DLD1 (cell line): Measurements from ENCODE around the gene RHOH.
"Not testable (repeated sequence)": the region's sequence is repeated elsewhere in the genome, so short reads cannot be mapped to it uniquely, and the experiment has no call there.

Experiments
- in situ Hi-C: cut with HindIII; loops from 2 replicates; pipeline ENCODE4 v1.10.0; 2017; ENCODE audit warnings: low sequenced_read_pairs

RHOH gene

GRCh38 chr4:40256817-40257216, 60.0 kb downstream of the RHOH start:
- in situ Hi-C loops = no loop called here

- in situ Hi-C loops = no loop called here
Measured at GRCh38 chr4:40258627-40259026, 61.8 kb downstream of the RHOH start.

GRCh38 chr4:40261231-40262076, 64.6 kb downstream of the RHOH start:
- in situ Hi-C loops = no loop called here

- in situ Hi-C loops = no loop called here
Measured at GRCh38 chr4:40262077-40262528, 65.3 kb downstream of the RHOH start.

GRCh38 chr4:40262861-40263260, 66.0 kb downstream of the RHOH start:
- in situ Hi-C loops = no loop called here

- in situ Hi-C loops = no loop called here
Measured at GRCh38 chr4:40264497-40264896, 67.7 kb downstream of the RHOH start.

DNA sequence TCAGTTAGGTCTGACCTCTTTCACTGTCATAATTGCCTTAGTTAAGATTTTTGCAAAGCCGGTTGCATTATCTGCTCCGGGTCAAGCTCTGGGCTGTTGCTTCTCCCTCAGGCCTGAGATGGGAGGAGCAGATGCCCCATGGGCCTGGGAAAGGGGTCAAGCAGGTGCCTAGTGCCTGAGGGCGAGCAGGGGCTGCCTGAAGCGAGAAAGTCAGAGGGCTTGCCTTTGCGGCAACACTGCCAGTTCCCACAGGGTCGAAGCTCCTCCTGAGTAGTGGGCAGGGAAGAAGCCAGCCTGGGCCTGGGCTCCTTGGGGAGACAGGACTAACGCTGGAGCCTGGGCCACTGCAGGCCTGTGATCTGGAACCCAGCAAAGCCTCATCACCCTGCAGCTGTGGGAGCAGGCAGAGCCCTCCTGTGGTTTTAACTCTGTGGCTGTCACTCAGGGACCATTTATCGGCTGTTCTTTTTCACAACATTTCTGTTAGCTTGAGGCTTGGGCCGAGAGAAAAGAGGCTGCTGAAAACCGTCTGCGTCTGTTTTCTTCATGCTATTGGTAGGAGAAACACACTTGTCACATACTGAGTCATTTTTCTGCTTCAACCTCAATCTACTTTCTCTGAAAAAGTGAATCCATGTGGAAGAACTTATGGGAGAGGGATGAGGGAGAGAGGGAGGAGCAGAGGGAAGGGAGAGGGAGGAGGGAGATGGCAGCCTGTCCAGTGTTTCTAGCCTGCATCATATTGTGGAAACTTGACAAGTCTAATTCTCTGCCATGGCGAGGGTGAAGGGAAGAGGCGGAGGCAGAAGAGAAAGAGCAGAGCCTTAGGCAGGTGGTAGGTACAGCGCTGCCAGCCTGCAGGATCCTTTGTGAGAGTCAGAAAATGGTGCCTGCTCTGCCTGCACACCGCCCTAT, 68.4 kb downstream of the RHOH start:
- in situ Hi-C loops = no loop called here

- in situ Hi-C loops = no loop called here
Measured at GRCh38 chr4:40265910-40266274, 69.1 kb downstream of the RHOH start.

DNA sequence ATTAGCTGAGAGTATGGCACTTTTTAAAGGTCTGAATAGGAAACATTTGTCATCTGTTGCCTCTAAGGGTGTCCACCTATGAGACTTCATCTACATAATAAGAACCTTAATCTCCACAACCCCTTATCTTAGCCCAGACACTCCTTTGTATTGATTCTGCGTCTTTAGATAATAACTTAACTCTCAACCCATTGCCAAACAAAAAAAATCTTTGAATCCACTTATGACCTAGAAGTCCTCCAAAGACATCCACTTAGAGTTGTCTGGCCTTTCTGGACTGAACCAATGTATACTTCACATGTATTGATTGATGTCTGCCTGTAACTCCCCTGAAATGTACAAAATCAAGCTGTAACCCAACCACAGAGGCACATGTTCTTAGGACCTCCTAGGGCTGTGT, 72.3 kb downstream of the RHOH start:
- in situ Hi-C loops = no loop called here

GRCh38 chr4:40270609-40271008, 73.8 kb downstream of the RHOH start:
- in situ Hi-C loops = no loop called here

- in situ Hi-C loops = no loop called here
Measured at GRCh38 chr4:40275065-40275730, 78.4 kb downstream of the RHOH start.

DNA sequence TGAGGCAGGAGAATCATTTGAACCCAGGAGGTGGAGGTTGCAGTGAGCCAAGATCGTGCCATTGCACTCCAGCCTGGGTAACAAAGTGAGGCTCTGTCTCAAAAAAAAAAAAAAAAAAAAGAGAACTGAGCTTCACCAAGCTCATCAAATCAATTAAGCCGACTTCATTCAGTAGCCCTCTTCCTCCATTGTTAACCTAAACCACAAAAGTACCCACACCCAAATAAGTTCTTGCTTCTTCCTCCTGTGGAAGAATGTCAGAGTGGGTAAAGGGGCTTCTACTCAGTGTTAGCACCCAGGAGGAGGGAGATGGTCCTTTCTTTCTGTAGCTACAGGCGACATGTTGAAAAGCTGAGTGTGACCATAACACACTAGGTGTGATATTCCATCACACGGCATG, 79.7 kb downstream of the RHOH start:
- in situ Hi-C loops = no loop called here

GRCh38 chr4:40280586-40280985, 83.8 kb downstream of the RHOH start:
- in situ Hi-C loops = no loop called here

DNA sequence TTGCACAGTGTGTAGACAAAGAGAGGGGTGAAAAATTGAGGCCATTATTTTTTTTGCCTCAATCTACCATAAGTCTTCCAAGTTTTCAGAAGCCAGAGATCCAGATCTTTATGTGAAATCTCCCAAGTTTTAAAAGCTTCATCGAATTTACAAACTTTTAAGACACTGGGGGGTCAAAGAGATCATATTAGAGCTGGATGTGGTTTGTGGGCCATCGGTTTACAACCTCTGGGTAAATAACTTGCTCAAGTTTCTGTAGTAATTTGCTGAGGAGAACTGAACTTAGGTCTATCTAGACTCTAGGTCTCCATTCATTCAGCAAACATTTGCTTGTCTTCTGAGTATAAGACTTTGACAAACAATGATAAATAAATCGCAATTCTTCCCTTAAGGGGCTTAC, 84.3 kb downstream of the RHOH start:
- in situ Hi-C loops = no loop called here

- in situ Hi-C loops = no loop called here
Measured at GRCh38 chr4:40281913-40282312, 85.1 kb downstream of the RHOH start.

DNA sequence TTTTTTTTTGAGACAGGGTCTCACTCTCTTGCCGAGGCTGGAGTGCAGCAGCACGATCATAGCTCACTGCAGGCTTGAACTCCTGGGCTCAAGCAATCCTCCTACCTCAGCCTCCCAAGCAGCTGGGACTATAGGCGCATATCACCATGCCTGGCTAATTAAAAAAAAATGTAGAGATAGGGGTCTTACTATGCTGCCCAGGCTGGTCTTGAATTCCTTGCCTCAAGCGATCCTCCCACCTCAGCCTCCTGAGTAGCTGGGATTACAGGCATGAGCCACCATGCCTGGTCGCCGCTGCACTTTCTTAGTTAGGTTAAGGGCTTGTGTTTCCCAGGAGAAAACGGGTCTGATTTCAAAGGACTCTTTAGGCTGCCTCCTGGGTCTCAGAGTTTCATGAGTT, 86.0 kb downstream of the RHOH start:
- in situ Hi-C loops = not testable (repeated sequence)

- in situ Hi-C loops = no loop called here
Measured at GRCh38 chr4:40283413-40283812, 86.6 kb downstream of the RHOH start.

GRCh38 chr4:40283968-40284367, 87.1 kb downstream of the RHOH start:
- in situ Hi-C loops = no loop called here

DNA sequence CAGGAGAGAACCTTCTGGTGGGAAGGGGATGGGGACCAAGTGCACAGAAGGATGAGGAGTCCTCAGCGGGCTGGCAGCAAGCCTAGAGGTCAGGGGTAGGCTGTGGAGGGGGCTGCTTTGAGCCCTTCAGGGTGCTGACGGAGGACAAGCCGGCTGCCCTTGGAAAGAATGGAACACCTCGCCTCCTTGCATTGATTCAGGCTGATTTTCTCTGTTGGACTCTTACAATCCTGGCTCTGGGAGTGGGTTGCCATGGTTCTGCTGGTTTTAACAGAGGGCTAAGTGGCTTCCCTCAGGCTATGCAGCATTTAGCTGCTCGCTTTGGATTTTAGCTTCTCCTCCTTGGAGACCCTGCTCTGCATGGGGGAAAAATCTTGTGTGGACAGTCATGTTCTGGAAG, 88.9 kb downstream of the RHOH start:
- in situ Hi-C loops = no loop called here

DNA sequence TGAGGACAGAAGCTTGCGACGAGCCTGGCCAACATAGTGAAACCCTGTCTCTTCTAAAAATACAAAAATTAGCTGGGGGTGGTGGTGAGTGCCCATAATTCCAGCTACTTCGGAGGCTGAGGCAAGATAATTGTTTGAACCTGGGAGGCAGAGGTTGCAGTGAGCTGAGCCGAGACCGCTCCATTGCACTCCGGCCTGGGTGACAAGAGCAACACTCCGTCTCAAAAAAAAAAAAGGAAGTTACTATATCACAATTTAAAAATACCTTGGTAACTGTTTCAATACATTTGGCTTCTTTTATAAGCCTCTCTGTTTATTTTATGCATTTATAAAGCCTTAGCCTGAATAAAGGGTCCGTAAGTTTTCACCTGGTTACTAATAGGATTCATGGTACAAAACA, 91.7 kb downstream of the RHOH start:
- in situ Hi-C loops = no loop called here
